Body of pancreas (tissue), 4 donors: Measurements from ENCODE around the gene TOP1. TPM values are rescaled to one million over a fixed set of nuclear protein-coding genes. Genes with fewer than 3 reads are reported as not detected.
A peak's percentile ranks its signal among the peaks of the same experiment; 100 is the strongest.

Source experiments
- ATAC-seq: fragments of 150-250 bp; one replicate; pipeline ENCODE4 v1.9.1; 2016
- DNase-seq, 4 donors: peaks; one replicate each; pipeline ENCODE4 v3.0.0-alpha.2; 2019
- H3K27ac ChIP-seq, 4 donors: fragments of 200-600 bp; sonication (generic); 1 replicate in 3 of 4; 2 replicates in 1 of 4; pipeline versions ENCODE4 v1.5.1 to v1.6.1; 2016 to 2019; ENCODE audit warnings: mild to moderate bottlenecking in 1 of 4, mixed read lengths in 1 of 4, moderate library complexity in 1 of 4
- H3K27me3 ChIP-seq, 2 donors: fragments of 200-600 bp; sonication (generic); one replicate each; pipeline ENCODE4 v1.6.0; 2016; ENCODE audit warnings: mild to moderate bottlenecking in 1 of 2
- H3K36me3 ChIP-seq, 2 donors: fragments of 200-600 bp; sonication (generic); replicated peaks in 1 of 2; 2 replicates each; pipeline ENCODE4 v1.5.1; 2016; ENCODE audit warnings: low read depth in 2 of 2; ENCODE audit not compliant: insufficient read depth in 1 of 2
- H3K4me1 ChIP-seq: fragments of 200-600 bp; sonication (generic); one replicate; pipeline ENCODE4 v1.6.0; 2016
- H3K4me3 ChIP-seq, 2 donors: fragments of 200-600 bp; sonication (generic); 1 replicate in 1 of 2; 2 replicates in 1 of 2; pipeline ENCODE4 v1.5.1; 2016 to 2019
- H3K9me3 ChIP-seq, 3 donors: fragments of 200-600 bp; sonication (generic); 1 replicate in 2 of 3; 2 replicates in 1 of 3; pipeline ENCODE4 v1.5.1; 2016
- POLR2A ChIP-seq, 3 donors: fragments of 450-650 bp; IDR thresholded peaks; one replicate each; pipeline ENCODE4 v1.6.1; 2016; ENCODE audit warnings: antibody characterized with exemption in 3 of 3, mild to moderate bottlenecking in 2 of 3
- WGBS, 2 donors: methylation state at CpG; one replicate each; pipeline ENCODE4 v1.1.5; 2017; 5-methylcytosine and 5-hydroxymethylcytosine counted together
- intact Hi-C: fragments of 100-400 bp; cut with DNase I; formaldehyde crosslinking; loops from one replicate; pipeline ENCODE4 v1.15.1; 2023
- total RNA-seq, 2 donors: library from RNA; depleted of rRNA; stranded (reverse); fragments of >200 nt; gene quantifications; one replicate each; pipeline ENCODE4 v1.1.0, GENCODE V29; 2016
- TF ChIP-seq, protein P1 (sequence below), 7 experiments: fragments of 450-650 bp in 4 of 7; fragments of 200-600 bp in 3 of 7; sonication (generic) in 3 of 7; IDR thresholded peaks; one replicate each; pipeline ENCODE4 v1.5.1; 2016 to 2019; ENCODE audit warnings: antibody characterized with exemption in 7 of 7

TOP1 gene
- total RNA-seq, 2 donors from 2014 or later: 12.2 to 18.5 TPM

GRCh38 chr20:41169162-41169690, 140.6 kb downstream of the TOP1 start:
- no peak for TF ChIP-seq POLR2A (IDR thresholded peaks at IDR 0.05)
- TF ChIP-seq, protein P1, sequence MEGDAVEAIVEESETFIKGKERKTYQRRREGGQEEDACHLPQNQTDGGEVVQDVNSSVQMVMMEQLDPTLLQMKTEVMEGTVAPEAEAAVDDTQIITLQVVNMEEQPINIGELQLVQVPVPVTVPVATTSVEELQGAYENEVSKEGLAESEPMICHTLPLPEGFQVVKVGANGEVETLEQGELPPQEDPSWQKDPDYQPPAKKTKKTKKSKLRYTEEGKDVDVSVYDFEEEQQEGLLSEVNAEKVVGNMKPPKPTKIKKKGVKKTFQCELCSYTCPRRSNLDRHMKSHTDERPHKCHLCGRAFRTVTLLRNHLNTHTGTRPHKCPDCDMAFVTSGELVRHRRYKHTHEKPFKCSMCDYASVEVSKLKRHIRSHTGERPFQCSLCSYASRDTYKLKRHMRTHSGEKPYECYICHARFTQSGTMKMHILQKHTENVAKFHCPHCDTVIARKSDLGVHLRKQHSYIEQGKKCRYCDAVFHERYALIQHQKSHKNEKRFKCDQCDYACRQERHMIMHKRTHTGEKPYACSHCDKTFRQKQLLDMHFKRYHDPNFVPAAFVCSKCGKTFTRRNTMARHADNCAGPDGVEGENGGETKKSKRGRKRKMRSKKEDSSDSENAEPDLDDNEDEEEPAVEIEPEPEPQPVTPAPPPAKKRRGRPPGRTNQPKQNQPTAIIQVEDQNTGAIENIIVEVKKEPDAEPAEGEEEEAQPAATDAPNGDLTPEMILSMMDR (IDR thresholded peaks at IDR 0.05): no peak
- peaks cover 7% of the 10 kb centered on the region for H3K4me1 ChIP-seq
- 93 to 96% methylated on average over 9 of the region's 9 CpGs for WGBS, 2 donors
- no peaks in the 10 kb centered on the region for H3K27me3 ChIP-seq
- H3K27ac ChIP-seq: no peak overlapping the region
- H3K4me3 ChIP-seq: no peak overlapping the region
- H3K9me3 ChIP-seq: no peaks in the 10 kb centered on the region
- ATAC-seq (no peak), DNase-seq (peak in 1 of 4 donors; percentile 7)
- H3K36me3 ChIP-seq: peaks cover 7 to 15% of the 10 kb centered on the region in 2 donors
- intact Hi-C loops: no loop called here

GRCh38 chr20:41169791-41170351, 141.2 kb downstream of the TOP1 start:
- H3K4me1 ChIP-seq: peaks cover 7% of the 10 kb centered on the region
- no peaks in the 10 kb centered on the region for H3K27me3 ChIP-seq
- TF ChIP-seq, protein P1 (IDR thresholded peaks at IDR 0.05): no peak
- TF ChIP-seq POLR2A (IDR thresholded peaks at IDR 0.05): no peak
- H3K36me3 ChIP-seq: peaks cover under 1 to 13% of the 10 kb centered on the region in 2 donors
- no peaks in the 10 kb centered on the region for H3K9me3 ChIP-seq
- WGBS, 2 donors: 85 to 90% methylated on average over 9 to 14 of the region's 14 CpGs
- H3K4me3 ChIP-seq: no peak overlapping the region
- intact Hi-C loops: no loop called here
- DNase-seq (peak in 2 of 4 donors; percentile 6), ATAC-seq (no peak)
- no peak overlapping the region for H3K27ac ChIP-seq

DNA sequence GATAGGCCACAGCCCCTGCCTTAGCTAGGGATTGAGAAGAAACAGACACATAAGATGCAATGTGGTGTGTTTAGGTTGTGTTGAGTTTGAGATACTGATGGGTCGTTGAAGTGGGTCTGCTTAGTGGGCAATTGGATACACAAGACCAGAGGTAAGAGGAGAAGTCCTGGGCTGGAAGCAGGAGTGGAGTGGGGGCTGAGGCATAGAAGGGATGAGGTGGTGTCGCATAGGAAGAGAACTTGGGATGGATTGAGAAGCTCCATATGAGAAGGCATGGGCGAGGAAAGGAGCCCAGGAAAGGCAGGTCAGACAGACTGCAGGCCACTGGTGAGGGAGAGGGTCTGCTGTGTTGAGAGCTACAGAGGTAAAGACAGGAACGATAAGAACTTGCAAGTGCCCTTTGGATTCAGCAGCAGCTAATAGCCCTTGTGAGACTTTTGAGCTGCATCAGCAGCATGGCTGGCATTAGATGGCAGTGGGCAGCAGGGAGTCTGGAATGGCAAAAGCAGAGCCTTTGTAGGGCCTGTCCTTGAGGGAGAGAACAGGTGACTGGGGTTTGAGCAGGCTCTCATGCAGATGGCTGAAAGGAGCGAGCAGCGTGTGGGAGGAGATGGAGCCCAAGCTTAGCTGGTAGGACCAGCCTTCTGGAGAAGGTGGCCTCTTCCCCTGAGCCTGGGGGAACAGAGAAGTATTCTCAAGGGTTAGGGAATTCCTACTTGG, 141.9 kb downstream of the TOP1 start:
- no peaks in the 10 kb centered on the region for H3K9me3 ChIP-seq
- DNase-seq (peak in 2 of 4 donors; percentile 2 to 7), ATAC-seq (no peak)
- H3K27ac ChIP-seq: no peak overlapping the region
- H3K27me3 ChIP-seq: no peaks in the 10 kb centered on the region
- WGBS, 2 donors: 87 to 95% methylated on average over 6 of the region's 6 CpGs
- TF ChIP-seq POLR2A (IDR thresholded peaks at IDR 0.05): no peak
- TF ChIP-seq, protein P1 (IDR thresholded peaks at IDR 0.05): no peak
- H3K4me3 ChIP-seq: no peak overlapping the region
- peaks cover 0 to 8% of the 10 kb centered on the region in 2 donors for H3K36me3 ChIP-seq
- intact Hi-C loops: no loop called here
- H3K4me1 ChIP-seq: peaks cover 7% of the 10 kb centered on the region

- Histone ChIP-seq H3K4me1 (peaks cover 7% of the 10 kb centered on the region), H3K27me3 (no peaks in the 10 kb centered on the region), H3K27ac (peak overlapping the region in 3 of 4 donors; percentile 2 to 34 (median 26)), H3K4me3 (no peak overlapping the region), H3K9me3 (no peaks in the 10 kb centered on the region), H3K36me3 (peaks cover 0 to 2% of the 10 kb centered on the region in 2 donors)
- TF ChIP-seq POLR2A (IDR thresholded peaks at IDR 0.05): no peak
- TF ChIP-seq, protein P1 (IDR thresholded peaks at IDR 0.05): no peak
- ATAC-seq (no peak), DNase-seq (peak in 2 of 4 donors; percentile 2 to 9)
- 83 to 86% methylated on average over 3 of the region's 3 CpGs for WGBS, 2 donors
- intact Hi-C loops: no loop called here
Observed at GRCh38 chr20:41171736-41172295, 143.2 kb downstream of the TOP1 start.
